ENCODE measurements around the gene GPC1. TPM values are rescaled to one million over a fixed set of nuclear protein-coding genes. Genes with fewer than 3 reads are reported as not detected.

The GPC1 gene
- total RNA-seq, 1 donor from 2014 or later, result 187 TPM

- Histone ChIP-seq H3K27ac (replicated peaks) (no peak overlapping the region), H3K27me3 (ENCODE audit: low read depth) (peaks cover 19% of the 10 kb centered on the region), H3K36me3 (no peaks in the 10 kb centered on the region), H3K4me1 (no peaks in the 10 kb centered on the region), H3K9me3 (replicated peaks) (peaks cover 11% of the 10 kb centered on the region), H3K4me3 (no peak overlapping the region)
- no peak for DNase-seq
- intact Hi-C loops (cut with micrococcal nuclease), result no loop called here
- no peak for TF ChIP-seq CTCF (IDR thresholded peaks at IDR 0.05; ENCODE audit: borderline replicate concordance)
These were observed 22.3 kb upstream of the GPC1 start for GRCh38 chr2:240412975-240413812.

GRCh38 chr2:240413813-240414429, 21.5 kb upstream of the GPC1 start:
- Histone ChIP-seq H3K36me3 (no peaks in the 10 kb centered on the region), H3K27me3 (ENCODE audit: low read depth) (peaks cover 19% of the 10 kb centered on the region)

GRCh38 chr2:240416821-240417220, 18.6 kb upstream of the GPC1 start:
- no peak for DNase-seq

More at GRCh38 chr2:240413813-240414429, 21.5 kb upstream of the GPC1 start:
- peaks cover 18% of the 10 kb centered on the region for H3K9me3 ChIP-seq (replicated peaks)
- H3K27ac ChIP-seq (replicated peaks), result no peak overlapping the region
- intact Hi-C loops (cut with micrococcal nuclease), result no loop called here
- no peak for TF ChIP-seq CTCF (IDR thresholded peaks at IDR 0.05; ENCODE audit: borderline replicate concordance)
- DNase-seq, result no peak
- no peak overlapping the region for H3K4me3 ChIP-seq
- no peaks in the 10 kb centered on the region for H3K4me1 ChIP-seq

GRCh38 chr2:240418311-240418710, 17.2 kb upstream of the GPC1 start:
- intact Hi-C loops (cut with micrococcal nuclease), result no loop called here
- no peaks in the 10 kb centered on the region for H3K36me3 ChIP-seq
- no peaks in the 10 kb centered on the region for H3K4me1 ChIP-seq
- H3K27me3 ChIP-seq (ENCODE audit: low read depth), result peaks cover 9% of the 10 kb centered on the region
- H3K9me3 ChIP-seq (replicated peaks), result peaks cover 47% of the 10 kb centered on the region
- H3K4me3 ChIP-seq, result no peak overlapping the region
- TF ChIP-seq CTCF (IDR thresholded peaks at IDR 0.05; ENCODE audit: borderline replicate concordance), result no peak
- no peak for DNase-seq
- no peak overlapping the region for H3K27ac ChIP-seq (replicated peaks)

More at GRCh38 chr2:240416821-240417220, 18.6 kb upstream of the GPC1 start:
- Histone ChIP-seq H3K4me3 (no peak overlapping the region), H3K27me3 (ENCODE audit: low read depth) (peaks cover 21% of the 10 kb centered on the region), H3K36me3 (no peaks in the 10 kb centered on the region), H3K9me3 (replicated peaks) (peaks cover 38% of the 10 kb centered on the region), H3K4me1 (no peaks in the 10 kb centered on the region), H3K27ac (replicated peaks) (no peak overlapping the region)
- no peak for TF ChIP-seq CTCF (IDR thresholded peaks at IDR 0.05; ENCODE audit: borderline replicate concordance)
- intact Hi-C loops (cut with micrococcal nuclease), result no loop called here

- no peak overlapping the region for H3K27ac ChIP-seq (replicated peaks)
- peaks cover 47% of the 10 kb centered on the region for H3K9me3 ChIP-seq (replicated peaks)
- no peaks in the 10 kb centered on the region for H3K4me1 ChIP-seq
- no peak for DNase-seq
- no peak for TF ChIP-seq CTCF (IDR thresholded peaks at IDR 0.05; ENCODE audit: borderline replicate concordance)
- H3K4me3 ChIP-seq, result no peak overlapping the region
- peaks cover 6% of the 10 kb centered on the region for H3K27me3 ChIP-seq (ENCODE audit: low read depth)
- H3K36me3 ChIP-seq, result no peaks in the 10 kb centered on the region
- intact Hi-C loops (cut with micrococcal nuclease), result no loop called here
These were observed 16.2 kb upstream of the GPC1 start for GRCh38 chr2:240419271-240419670.

All from left ventricle myocardium inferior (tissue), 1 donor.